ENCODE results near the gene SRCAP. TPM values are rescaled to one million over a fixed set of nuclear protein-coding genes. Genes with fewer than 3 reads are reported as not detected.

The SRCAP gene
- total RNA-seq, 1 donor from 2014 or later, result 79.7 TPM

- Mint-ChIP-seq H3K9me3 (no peaks in the 10 kb centered on the region), H3K4me3 (no peak overlapping the region), H3K27ac (no peak overlapping the region), H3K27me3 (ENCODE audit: low read depth) (no peaks in the 10 kb centered on the region), H3K4me1 (peaks cover 16% of the 10 kb centered on the region), H3K36me3 (peaks cover 23% of the 10 kb centered on the region)
- TF ChIP-seq, protein P1, sequence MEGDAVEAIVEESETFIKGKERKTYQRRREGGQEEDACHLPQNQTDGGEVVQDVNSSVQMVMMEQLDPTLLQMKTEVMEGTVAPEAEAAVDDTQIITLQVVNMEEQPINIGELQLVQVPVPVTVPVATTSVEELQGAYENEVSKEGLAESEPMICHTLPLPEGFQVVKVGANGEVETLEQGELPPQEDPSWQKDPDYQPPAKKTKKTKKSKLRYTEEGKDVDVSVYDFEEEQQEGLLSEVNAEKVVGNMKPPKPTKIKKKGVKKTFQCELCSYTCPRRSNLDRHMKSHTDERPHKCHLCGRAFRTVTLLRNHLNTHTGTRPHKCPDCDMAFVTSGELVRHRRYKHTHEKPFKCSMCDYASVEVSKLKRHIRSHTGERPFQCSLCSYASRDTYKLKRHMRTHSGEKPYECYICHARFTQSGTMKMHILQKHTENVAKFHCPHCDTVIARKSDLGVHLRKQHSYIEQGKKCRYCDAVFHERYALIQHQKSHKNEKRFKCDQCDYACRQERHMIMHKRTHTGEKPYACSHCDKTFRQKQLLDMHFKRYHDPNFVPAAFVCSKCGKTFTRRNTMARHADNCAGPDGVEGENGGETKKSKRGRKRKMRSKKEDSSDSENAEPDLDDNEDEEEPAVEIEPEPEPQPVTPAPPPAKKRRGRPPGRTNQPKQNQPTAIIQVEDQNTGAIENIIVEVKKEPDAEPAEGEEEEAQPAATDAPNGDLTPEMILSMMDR (IDR thresholded peaks at IDR 0.05; ENCODE audit: unreplicated experiment), result no peak
- no peak for DNase-seq (ENCODE audit: low spot score in 2 of 2, unreplicated experiment in 2 of 2)
Observed at GRCh38 chr16:30766933-30767284, 67.9 kb downstream of the SRCAP start.

DNA sequence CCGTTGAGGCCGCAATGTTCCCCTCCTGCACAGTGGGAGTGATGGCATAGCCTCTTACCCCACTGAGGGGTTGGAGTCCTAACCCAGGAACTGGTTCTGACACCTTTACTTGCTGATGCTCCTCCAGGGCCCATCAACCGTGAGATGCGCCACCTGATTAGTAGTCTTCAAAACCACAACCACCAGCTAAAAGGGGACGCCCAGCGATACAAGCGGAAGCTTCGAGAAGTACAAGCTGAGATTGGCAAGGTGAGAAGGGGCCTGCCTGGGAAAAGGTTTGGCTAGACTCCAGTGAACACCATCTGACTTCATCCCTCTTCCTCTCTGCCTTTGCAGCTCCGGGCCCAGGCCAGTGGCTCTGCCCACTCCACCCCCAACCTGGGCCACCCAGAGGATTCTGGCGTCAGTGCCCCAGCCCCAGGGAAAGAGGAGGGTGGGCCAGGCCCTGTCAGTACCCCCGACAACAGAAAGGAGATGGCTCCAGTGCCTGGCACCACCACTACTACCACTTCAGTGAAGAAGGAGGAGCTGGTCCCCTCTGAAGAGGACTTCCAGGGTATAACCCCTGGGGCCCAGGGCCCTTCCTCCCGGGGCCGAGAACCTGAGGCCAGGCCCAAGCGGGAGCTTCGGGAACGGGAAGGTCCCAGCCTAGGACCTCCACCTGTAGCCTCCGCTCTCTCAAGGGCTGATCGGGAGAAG, 68.9 kb downstream of the SRCAP start:
- H3K27me3 Mint-ChIP-seq (ENCODE audit: low read depth), result no peaks in the 10 kb centered on the region
- no peak for DNase-seq (ENCODE audit: low spot score in 2 of 2, unreplicated experiment in 2 of 2)
- peaks cover 31% of the 10 kb centered on the region for H3K36me3 Mint-ChIP-seq
- H3K4me1 Mint-ChIP-seq, result peaks cover 10% of the 10 kb centered on the region
- no peaks in the 10 kb centered on the region for H3K9me3 Mint-ChIP-seq
- no peak overlapping the region for H3K27ac Mint-ChIP-seq
- H3K4me3 Mint-ChIP-seq, result no peak overlapping the region
- TF ChIP-seq, protein P1 (IDR thresholded peaks at IDR 0.05; ENCODE audit: unreplicated experiment), result no peak

- no peaks in the 10 kb centered on the region for H3K27me3 Mint-ChIP-seq (ENCODE audit: low read depth)
- no peak overlapping the region for H3K27ac Mint-ChIP-seq
- no peaks in the 10 kb centered on the region for H3K9me3 Mint-ChIP-seq
- H3K36me3 Mint-ChIP-seq, result peaks cover 32% of the 10 kb centered on the region
- no peak for DNase-seq (ENCODE audit: low spot score in 2 of 2, unreplicated experiment in 2 of 2)
- peaks cover 2% of the 10 kb centered on the region for H3K4me1 Mint-ChIP-seq
- no peak overlapping the region for H3K4me3 Mint-ChIP-seq
- TF ChIP-seq, protein P1 (IDR thresholded peaks at IDR 0.05; ENCODE audit: unreplicated experiment), result no peak
Observed at GRCh38 chr16:30768583-30769181, 69.7 kb downstream of the SRCAP start.

- no peaks in the 10 kb centered on the region for H3K9me3 Mint-ChIP-seq
- peaks cover under 1% of the 10 kb centered on the region for H3K4me1 Mint-ChIP-seq
- H3K4me3 Mint-ChIP-seq, result no peak overlapping the region
- DNase-seq (ENCODE audit: low spot score in 2 of 2, unreplicated experiment in 2 of 2), result no peak
- peaks cover 30% of the 10 kb centered on the region for H3K36me3 Mint-ChIP-seq
- no peak overlapping the region for H3K27ac Mint-ChIP-seq
- no peaks in the 10 kb centered on the region for H3K27me3 Mint-ChIP-seq (ENCODE audit: low read depth)
- TF ChIP-seq, protein P1 (IDR thresholded peaks at IDR 0.05; ENCODE audit: unreplicated experiment), result no peak
Observed at GRCh38 chr16:30769379-30770089, 70.6 kb downstream of the SRCAP start.

- no peaks in the 10 kb centered on the region for H3K27me3 Mint-ChIP-seq (ENCODE audit: low read depth)
- TF ChIP-seq, protein P1 (IDR thresholded peaks at IDR 0.05; ENCODE audit: unreplicated experiment), result no peak
- H3K36me3 Mint-ChIP-seq, result peaks cover 24% of the 10 kb centered on the region
- H3K4me1 Mint-ChIP-seq, result peaks cover 14% of the 10 kb centered on the region
- no peak overlapping the region for H3K27ac Mint-ChIP-seq
- no peaks in the 10 kb centered on the region for H3K9me3 Mint-ChIP-seq
- no peak for DNase-seq (ENCODE audit: low spot score in 2 of 2, unreplicated experiment in 2 of 2)
- no peak overlapping the region for H3K4me3 Mint-ChIP-seq
Observed at GRCh38 chr16:30771726-30772125, 72.8 kb downstream of the SRCAP start.
